Aortic smooth muscle cell (primary cell): ENCODE data around the gene DSCAM. TPM values are rescaled to one million over a fixed set of nuclear protein-coding genes. Genes with fewer than 3 reads are reported as not detected.

Source experiments
- total RNA-seq: library from RNA; depleted of rRNA; stranded (reverse); fragments of >200 nt; gene quantifications from 2 replicates; pipeline ENCODE4 v1.2.3, GENCODE V29; 2014

DSCAM gene, protein sequence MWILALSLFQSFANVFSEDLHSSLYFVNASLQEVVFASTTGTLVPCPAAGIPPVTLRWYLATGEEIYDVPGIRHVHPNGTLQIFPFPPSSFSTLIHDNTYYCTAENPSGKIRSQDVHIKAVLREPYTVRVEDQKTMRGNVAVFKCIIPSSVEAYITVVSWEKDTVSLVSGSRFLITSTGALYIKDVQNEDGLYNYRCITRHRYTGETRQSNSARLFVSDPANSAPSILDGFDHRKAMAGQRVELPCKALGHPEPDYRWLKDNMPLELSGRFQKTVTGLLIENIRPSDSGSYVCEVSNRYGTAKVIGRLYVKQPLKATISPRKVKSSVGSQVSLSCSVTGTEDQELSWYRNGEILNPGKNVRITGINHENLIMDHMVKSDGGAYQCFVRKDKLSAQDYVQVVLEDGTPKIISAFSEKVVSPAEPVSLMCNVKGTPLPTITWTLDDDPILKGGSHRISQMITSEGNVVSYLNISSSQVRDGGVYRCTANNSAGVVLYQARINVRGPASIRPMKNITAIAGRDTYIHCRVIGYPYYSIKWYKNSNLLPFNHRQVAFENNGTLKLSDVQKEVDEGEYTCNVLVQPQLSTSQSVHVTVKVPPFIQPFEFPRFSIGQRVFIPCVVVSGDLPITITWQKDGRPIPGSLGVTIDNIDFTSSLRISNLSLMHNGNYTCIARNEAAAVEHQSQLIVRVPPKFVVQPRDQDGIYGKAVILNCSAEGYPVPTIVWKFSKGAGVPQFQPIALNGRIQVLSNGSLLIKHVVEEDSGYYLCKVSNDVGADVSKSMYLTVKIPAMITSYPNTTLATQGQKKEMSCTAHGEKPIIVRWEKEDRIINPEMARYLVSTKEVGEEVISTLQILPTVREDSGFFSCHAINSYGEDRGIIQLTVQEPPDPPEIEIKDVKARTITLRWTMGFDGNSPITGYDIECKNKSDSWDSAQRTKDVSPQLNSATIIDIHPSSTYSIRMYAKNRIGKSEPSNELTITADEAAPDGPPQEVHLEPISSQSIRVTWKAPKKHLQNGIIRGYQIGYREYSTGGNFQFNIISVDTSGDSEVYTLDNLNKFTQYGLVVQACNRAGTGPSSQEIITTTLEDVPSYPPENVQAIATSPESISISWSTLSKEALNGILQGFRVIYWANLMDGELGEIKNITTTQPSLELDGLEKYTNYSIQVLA (N-terminal part only)
- total RNA-seq: under 0.01 TPM in 1 of 2 replicates, not detected in the other

DNA sequence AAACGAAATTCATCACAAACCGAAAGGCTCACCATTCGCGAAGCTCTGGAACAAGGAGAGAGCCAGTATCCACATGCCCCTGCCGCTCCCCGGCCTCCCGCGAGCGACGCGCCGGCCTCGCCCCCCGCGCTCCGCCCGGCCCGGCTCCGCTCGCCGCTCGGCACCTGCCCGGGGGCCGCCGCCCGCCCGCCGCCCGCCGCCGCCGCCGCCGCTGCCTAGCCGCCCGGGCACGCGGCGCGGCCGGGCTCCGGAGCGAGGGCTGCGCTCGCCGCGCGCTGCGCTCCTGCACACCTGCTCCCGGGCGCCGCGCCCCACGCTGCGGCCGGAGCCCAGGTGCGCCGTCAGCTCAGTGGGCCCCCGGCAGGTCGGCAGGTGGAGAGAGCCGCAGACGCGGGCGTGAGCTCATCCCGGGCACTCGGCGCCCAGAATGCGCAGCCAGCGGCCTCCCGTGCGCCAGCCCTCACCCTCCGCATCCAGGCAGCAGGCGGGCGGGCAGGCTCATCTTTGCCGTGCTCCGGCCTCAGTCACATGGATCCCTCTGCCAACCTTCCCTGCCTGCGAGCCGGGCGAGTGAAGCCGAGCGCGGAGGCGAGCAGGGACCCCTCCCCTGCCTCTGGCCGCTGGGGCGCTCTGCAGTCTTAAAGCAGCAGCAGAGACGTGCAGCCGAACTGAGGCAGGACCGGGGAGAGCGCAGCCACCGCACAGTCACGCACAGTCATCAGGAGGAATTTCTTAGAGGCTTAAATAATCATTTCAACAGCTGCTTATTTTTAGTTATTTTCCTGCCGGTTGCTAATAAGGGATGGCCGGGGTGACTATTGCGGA lies at the start of gene DSCAM:
Gene DSCAM, minus strand, starts transcription at position 572 of the 825 bp plus-strand sequence. Its CDS starts 497 bp downstream, at position 75.

